H1 (cell line): ENCODE measurements around the gene CTIF. TPM values are rescaled to one million over a fixed set of nuclear protein-coding genes. Genes with fewer than 3 reads are reported as not detected.

Experiments used
- CTCF ChIA-PET: fragments of 300-600 bp; sonication (Branson Sonifier 250); formaldehyde crosslinking; loops from one replicate; lab custom pipeline; 2021; ENCODE audit not compliant: partially characterized antibody; lab: Charles Lee
- POLR2A ChIA-PET: fragments of 300-600 bp; sonication (Branson Sonifier 250); formaldehyde crosslinking; loops from one replicate; lab custom pipeline; 2021; ENCODE audit warnings: inconsistent platforms; ENCODE audit not compliant: partially characterized antibody; lab: Charles Lee
- DNase-seq, 2 experiments: peaks; one replicate each; pipeline versions ENCODE4 v3.0.0 to v3.0.0-alpha.2; 2010 to 2022; ENCODE audit warnings: low spot score in 2 of 2, low read depth in 1 of 2, mixed read lengths in 1 of 2
- FAIRE-seq: peaks from 2 replicates; lab custom pipeline; 2011; peaks lifted over from hg19 to GRCh38; lab: Jason Lieb, UNC
- H2AFZ ChIP-seq: 2 replicates; pipeline ENCODE4 v1.8.1; 2012; ENCODE audit warnings: low read length, inconsistent platforms
- H2AK5ac ChIP-seq: 2 replicates; pipeline ENCODE4 v1.6.1; 2013; ENCODE audit warnings: low read depth, low read length
- H2BK120ac ChIP-seq: replicated peaks from 2 replicates; pipeline ENCODE3; 2013; ENCODE audit warnings: low read depth, low read length, inconsistent platforms
- H2BK12ac ChIP-seq: 2 replicates; pipeline ENCODE4 v1.6.1; 2013; ENCODE audit warnings: low read depth, low read length
- H2BK15ac ChIP-seq: 2 replicates; pipeline ENCODE4 v1.6.1; 2013; ENCODE audit warnings: low read length
- H2BK20ac ChIP-seq: 2 replicates; pipeline ENCODE4 v1.6.1; 2013; ENCODE audit warnings: low read length
- H2BK5ac ChIP-seq: 2 replicates; pipeline ENCODE4 v1.6.1; 2013; ENCODE audit warnings: low read depth, low read length
- H3K14ac ChIP-seq: 2 replicates; pipeline ENCODE4 v1.6.1; 2013; ENCODE audit warnings: inconsistent platforms; ENCODE audit not compliant: insufficient read length
- H3K18ac ChIP-seq: 2 replicates; pipeline ENCODE4 v1.6.1; 2013; ENCODE audit warnings: low read length; ENCODE audit errors: extremely low read depth
- H3K23ac ChIP-seq: 2 replicates; pipeline ENCODE4 v1.6.1; 2013; ENCODE audit warnings: inconsistent platforms; ENCODE audit not compliant: insufficient read length
- H3K23me2 ChIP-seq: 2 replicates; pipeline ENCODE4 v1.6.1; 2013; ENCODE audit warnings: low read depth, low read length
- H3K27ac ChIP-seq: 2 replicates; pipeline ENCODE4 v1.6.1; 2011; ENCODE audit warnings: low read depth, low read length, inconsistent platforms
- H3K27me3 ChIP-seq, 4 experiments: replicated peaks in 1 of 4; 1 replicate in 1 of 4; 2 replicates in 3 of 4; pipeline versions ENCODE4 v1.6.1 to v1.8.1; 2011 to 2013; ENCODE audit warnings: low read length in 3 of 4, mild to moderate bottlenecking in 3 of 4, inconsistent platforms in 2 of 4, mixed read lengths in 2 of 4, moderate library complexity in 1 of 4; ENCODE audit not compliant: control insufficient read depth in 3 of 4, insufficient read depth in 3 of 4; ENCODE audit errors: extremely low read depth in 1 of 4
- H3K36me3 ChIP-seq, 4 experiments: 2 replicates each; pipeline versions ENCODE4 v1.6.1 to v1.8.1; 2011 to 2013; ENCODE audit warnings: mild to moderate bottlenecking in 4 of 4, low read length in 3 of 4, moderate library complexity in 2 of 4, control low read depth in 1 of 4, inconsistent platforms in 1 of 4; ENCODE audit not compliant: insufficient read depth in 4 of 4, control insufficient read depth in 2 of 4
- H3K4ac ChIP-seq: replicated peaks from 2 replicates; pipeline ENCODE3; 2013; ENCODE audit warnings: low read length, low read depth, mixed read lengths, inconsistent platforms; ENCODE audit not compliant: insufficient read length
- H3K4me1 ChIP-seq, 4 experiments: replicated peaks in 1 of 4; 1 replicate in 1 of 4; 2 replicates in 3 of 4; pipeline versions ENCODE4 v1.6.1 to v1.8.1; 2011 to 2013; ENCODE audit warnings: low read length in 3 of 4, inconsistent platforms in 2 of 4, mixed read lengths in 1 of 4; ENCODE audit not compliant: insufficient read depth in 4 of 4, control insufficient read depth in 3 of 4
- H3K4me2 ChIP-seq, 2 experiments: 2 replicates each; pipeline versions ENCODE4 v1.6.1 to v1.8.1; 2011 to 2013; ENCODE audit warnings: low read depth in 2 of 2, low read length in 2 of 2, control low read depth in 1 of 2, inconsistent platforms in 1 of 2, mild to moderate bottlenecking in 1 of 2; ENCODE audit not compliant: insufficient read depth in 1 of 2
- H3K4me3 ChIP-seq, 4 experiments: fragments of 200-600, 300-600 bp in 1 of 4; sonication (generic), shearing (Covaris generic), sonication (Bioruptor Twin) in 1 of 4; 2 replicates each; pipeline versions ENCODE4 v1.5.1 to v1.8.1; 2011 to 2016; ENCODE audit warnings: low read length in 4 of 4, low read depth in 3 of 4, control low read depth in 2 of 4, inconsistent platforms in 2 of 4, mild to moderate bottlenecking in 2 of 4, mixed read lengths in 1 of 4, moderate library complexity in 1 of 4; ENCODE audit not compliant: insufficient read depth in 2 of 4; ENCODE audit errors: extremely low read depth in 1 of 4
- H3K56ac ChIP-seq: replicated peaks from 2 replicates; pipeline ENCODE3; 2013; ENCODE audit warnings: low read depth, mild to moderate bottlenecking, mixed read lengths, low read length, inconsistent platforms; ENCODE audit not compliant: insufficient read length
- H3K79me1 ChIP-seq: 2 replicates; pipeline ENCODE4 v1.6.1; 2013; ENCODE audit warnings: low read depth, low read length, control low read depth
- H3K79me2 ChIP-seq, 2 experiments: 2 replicates each; pipeline versions ENCODE4 v1.6.1 to v1.8.1; 2012 to 2013; ENCODE audit warnings: low read length in 2 of 2, mild to moderate bottlenecking in 2 of 2, inconsistent platforms in 1 of 2; ENCODE audit not compliant: insufficient read depth in 2 of 2, control insufficient read depth in 1 of 2
- H3K9ac ChIP-seq, 4 experiments: replicated peaks in 1 of 4; 1 replicate in 1 of 4; 2 replicates in 3 of 4; pipeline versions ENCODE4 v1.6.1 to v1.8.1; 2011 to 2013; ENCODE audit warnings: low read depth in 3 of 4, low read length in 3 of 4, control low read depth in 2 of 4, mild to moderate bottlenecking in 2 of 4, moderate library complexity in 2 of 4, inconsistent platforms in 1 of 4; ENCODE audit errors: extremely low read depth in 1 of 4
- H3K9me3 ChIP-seq, 2 experiments: 2 replicates each; pipeline versions ENCODE4 v1.6.1 to v1.8.1; 2012 to 2013; ENCODE audit warnings: mild to moderate bottlenecking in 2 of 2, moderate library complexity in 2 of 2, control low read depth in 1 of 2, inconsistent platforms in 1 of 2, low read depth in 1 of 2, low read length in 1 of 2, mixed read lengths in 1 of 2; ENCODE audit not compliant: insufficient read depth in 2 of 2
- H4K20me1 ChIP-seq, 2 experiments: replicated peaks in 1 of 2; 2 replicates each; pipeline versions ENCODE3 to v1.8.1; 2011 to 2013; ENCODE audit warnings: inconsistent platforms in 2 of 2, low read length in 2 of 2, mild to moderate bottlenecking in 1 of 2; ENCODE audit not compliant: insufficient read depth in 2 of 2, control insufficient read depth in 1 of 2
- H4K5ac ChIP-seq: 2 replicates; pipeline ENCODE4 v1.6.1; 2013; ENCODE audit warnings: low read length, low read depth, mixed read lengths, inconsistent platforms; ENCODE audit not compliant: insufficient read length
- H4K8ac ChIP-seq: 2 replicates; pipeline ENCODE4 v1.8.0; 2013; ENCODE audit warnings: mild to moderate bottlenecking, moderate library complexity, low read length, inconsistent platforms; ENCODE audit not compliant: insufficient read depth; ENCODE audit errors: extremely low read depth
- H4K91ac ChIP-seq: replicated peaks from 2 replicates; pipeline ENCODE3; 2013; ENCODE audit warnings: low read length, mixed read lengths, inconsistent platforms; ENCODE audit not compliant: insufficient read length
- CEBPB ChIP-seq: IDR thresholded peaks from 2 replicates; pipeline ENCODE4 v1.6.1; 2012; ENCODE audit warnings: low read depth, low read length
- CREB1 ChIP-seq: IDR thresholded peaks from 2 replicates; pipeline ENCODE4 v1.6.1; 2012; ENCODE audit warnings: inconsistent platforms
- GTF2F1 ChIP-seq: IDR thresholded peaks from 2 replicates; pipeline ENCODE4 v1.6.1; 2012; ENCODE audit warnings: low read depth, low read length, improper control_type of control experiment, borderline replicate concordance
- JUN ChIP-seq: IDR thresholded peaks from 2 replicates; pipeline ENCODE4 v1.6.1; 2011; ENCODE audit warnings: low read depth, mild to moderate bottlenecking, improper control_type of control experiment, low read length
- KDM1A ChIP-seq: fragments of 200-600, 300-600 bp; sonication (generic); IDR thresholded peaks from 2 replicates; pipeline ENCODE4 v1.7.1; 2016; ENCODE audit warnings: mild to moderate bottlenecking, low read length, borderline replicate concordance
- KDM5A ChIP-seq: fragments of 200-600 bp; IDR thresholded peaks from 2 replicates; pipeline ENCODE4 v1.7.1; 2012; ENCODE audit warnings: mild to moderate bottlenecking, low read length, inconsistent platforms, mixed read lengths
- NRF1 ChIP-seq: IDR thresholded peaks from 2 replicates; pipeline ENCODE4 v1.6.1; 2011; ENCODE audit warnings: mild to moderate bottlenecking, low read depth, low read length, improper control_type of control experiment
- PHF8 ChIP-seq: fragments of 200-600 bp; sonication (generic); conservative IDR thresholded peaks from 2 replicates; pipeline ENCODE4 v1.7.1; 2012; ENCODE audit warnings: low read depth, mild to moderate bottlenecking, inconsistent platforms, low read length, moderate library complexity
- POLR2A ChIP-seq, 2 experiments: IDR thresholded peaks; 1 replicate in 1 of 2; 2 replicates in 1 of 2; pipeline ENCODE4 v1.6.1; 2011; ENCODE audit warnings: low read depth in 2 of 2, low read length in 2 of 2, mild to moderate bottlenecking in 2 of 2; ENCODE audit errors: control extremely low read depth in 1 of 2
- POU5F1 ChIP-seq: IDR thresholded peaks from 2 replicates; pipeline ENCODE4 v1.6.1; 2011; ENCODE audit warnings: low read depth, mild to moderate bottlenecking, low read length, moderate library complexity
- RXRA ChIP-seq: IDR thresholded peaks from 2 replicates; pipeline ENCODE4 v1.6.1; 2011; ENCODE audit warnings: low read depth, mild to moderate bottlenecking, low read length, moderate library complexity; ENCODE audit not compliant: insufficient read depth
- SIX5 ChIP-seq: IDR thresholded peaks from 2 replicates; pipeline ENCODE4 v1.6.1; 2011; ENCODE audit warnings: mild to moderate bottlenecking, low read depth, low read length
- TAF7 ChIP-seq: optimal IDR thresholded peaks from 2 replicates; pipeline ENCODE3; 2011; ENCODE audit warnings: low read depth, mild to moderate bottlenecking, inconsistent platforms, low read length, moderate library complexity, borderline replicate concordance
- WGBS, 2 experiments: shearing (Covaris generic) in 1 of 2; methylation state at CpG; one replicate each; pipeline versions ENCODE4 v1.1.6 to v1.1.7; 2013 to 2015; ENCODE audit warnings: low lambda C conversion rate in 2 of 2, mixed read lengths in 2 of 2, inconsistent platforms in 1 of 2, low coverage in 1 of 2, missing lambda C conversion rate in 1 of 2; ENCODE audit not compliant: insufficient replicate concordance in 2 of 2, insufficient coverage in 1 of 2, insufficient read length in 1 of 2; ENCODE audit errors: extremely low coverage in 1 of 2, missing lambda C conversion rate in 1 of 2; 5-methylcytosine and 5-hydroxymethylcytosine counted together
- polyA plus RNA-seq, 7 experiments: library from polyadenylated mRNA; depleted of rRNA in 3 of 7; stranded (reverse) in 5 of 7; unstranded in 2 of 7; fragments of >200 nt in 5 of 7; fragments of 200-250 nt in 2 of 7; gene quantifications; 1 replicate in 5 of 7; 2 replicates in 1 of 7; 4 replicates in 1 of 7; pipeline versions ENCODE4 v1.2.1 to v1.2.3, GENCODE V29; 2011 to 2013; ENCODE audit warnings: missing spikeins in 2 of 7, mixed read lengths in 2 of 7
- total RNA-seq: library from RNA; stranded (reverse); fragmentation: NEBNext Ultra II Directional; extraction: Animal tissue kit (Norgen Biotek cat#: 25700); gene quantifications from 2 replicates; pipeline ENCODE4 v1.2.1, GENCODE V29; 2021
- TF ChIP-seq, protein P1 (sequence below): IDR thresholded peaks from 2 replicates; pipeline ENCODE4 v1.6.1; 2012; ENCODE audit warnings: inconsistent platforms

The CTIF gene
- total and polyA plus RNA-seq, 2 of the 8 experiments (the other 6 are each of a cell fraction or from before 2014, with no cell fraction given): 9.0 to 17.8 TPM

DNA sequence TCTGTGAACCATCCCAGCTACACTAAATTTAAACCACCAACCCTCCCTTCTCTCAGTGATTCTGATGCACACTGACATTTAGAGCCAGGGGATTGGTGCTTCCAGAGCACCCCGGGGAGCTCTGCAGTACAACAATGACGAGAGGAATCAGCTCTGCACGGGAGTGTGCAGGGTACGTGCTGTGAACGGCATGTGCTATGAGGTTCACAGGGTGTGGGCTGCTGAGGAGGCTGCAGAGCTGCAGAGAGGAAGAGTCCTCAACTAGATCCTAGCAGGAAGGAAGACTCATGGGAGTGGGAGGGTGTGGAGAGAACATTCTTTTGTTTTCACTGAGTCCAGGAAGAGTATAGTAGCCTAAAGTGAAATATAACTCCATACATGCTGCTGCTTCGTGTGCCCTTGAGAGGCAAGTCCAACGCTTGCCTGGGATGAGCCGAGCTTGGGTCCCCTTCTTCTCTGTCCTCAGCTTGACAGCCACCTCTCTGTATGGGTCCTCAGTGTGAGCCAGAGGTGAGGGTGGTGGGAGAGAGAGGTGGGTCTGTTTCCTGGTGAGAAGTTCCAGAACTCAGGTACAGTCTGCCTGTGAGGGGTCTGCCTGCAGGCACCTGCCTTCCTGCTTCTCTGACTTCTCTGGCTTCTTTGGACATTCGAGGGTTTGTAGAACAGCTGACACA lies 118.8 kb downstream of the CTIF start:
- no peak overlapping the region for H3K56ac ChIP-seq
- H3K79me1 ChIP-seq: no peaks in the 10 kb centered on the region
- no peak overlapping the region for H3K23ac ChIP-seq
- POLR2A ChIA-PET: no interaction called here
- no peak overlapping the region for H3K4me3 ChIP-seq
- H3K18ac ChIP-seq: no peak overlapping the region
- H3K4me2 ChIP-seq: no peak overlapping the region
- WGBS, 2 experiments: 85% methylated on average over 9 of the region's 9 CpGs; no CpG with 5 or more reads in 1 of the 2 experiments
- CTCF ChIA-PET: interaction anchor here (0.6 to 2.0 kb wide), 8 partner anchors 14 to 204 kb away, joined by 3 to 5 read pairs (median 4); no protein-coding TSS in a partner anchor
- FAIRE-seq: no peak
- peaks cover 0 to 8% of the 10 kb centered on the region in 2 experiments for H4K20me1 ChIP-seq
- no peak overlapping the region; the same call in 1 of the 2 replicates for H2BK5ac ChIP-seq
- H3K14ac ChIP-seq: no peak overlapping the region
- H4K5ac ChIP-seq: no peak overlapping the region
- no peak overlapping the region for H2BK20ac ChIP-seq
- peaks cover 0 to 5% of the 10 kb centered on the region in 2 experiments; a peak in 1 of 4 replicates for H3K79me2 ChIP-seq
- no peaks in the 10 kb centered on the region for H3K27me3 ChIP-seq
- H2AFZ ChIP-seq: no peak overlapping the region
- no peak overlapping the region for H4K91ac ChIP-seq
- no peak overlapping the region for H3K4ac ChIP-seq
- no peak overlapping the region for H2BK120ac ChIP-seq
- no peak overlapping the region for H3K9ac ChIP-seq
- H3K4me1 ChIP-seq: peaks cover 0 to 10% (median 4%) of the 10 kb centered on the region in 4 experiments; a peak in 4 of 7 replicates
- H2BK12ac ChIP-seq: no peak overlapping the region
- H3K27ac ChIP-seq: no peak overlapping the region
- H3K23me2 ChIP-seq: peaks cover 4% of the 10 kb centered on the region
- H4K8ac ChIP-seq: no peak overlapping the region
- H3K9me3 ChIP-seq: peaks cover 4 to 5% of the 10 kb centered on the region in 2 experiments; a peak in 3 of 4 replicates
- no peak overlapping the region for H2BK15ac ChIP-seq
- H3K36me3 ChIP-seq: no peaks in the 10 kb centered on the region; a peak in 1 of 8 replicates
- no peak overlapping the region for H2AK5ac ChIP-seq
- no peak for DNase-seq
- TF ChIP-seq NRF1 (no peak), KDM5A (no peak), TAF7 (no peak), CEBPB (no peak), GTF2F1 (no peak), CREB1 (no peak), PHF8 (no peak), POU5F1 (no peak), KDM1A (no peak), POLR2A (IDR thresholded peaks at IDR 0.05; ENCODE audit: control extremely low read depth in 1 of 2, low read depth in 2 of 2, low read length in 2 of 2) (no peak), RXRA (no peak), SIX5 (no peak), JUN (no peak)
- TF ChIP-seq, protein P1, sequence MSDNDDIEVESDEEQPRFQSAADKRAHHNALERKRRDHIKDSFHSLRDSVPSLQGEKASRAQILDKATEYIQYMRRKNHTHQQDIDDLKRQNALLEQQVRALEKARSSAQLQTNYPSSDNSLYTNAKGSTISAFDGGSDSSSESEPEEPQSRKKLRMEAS: no peak
